ENCODE results near the gene PTGDR2.

Gene PTGDR2

GRCh38 chr11:60809249-60809648 is 46.5 kb downstream of the PTGDR2 start:
- DNase-seq: no peak

- DNase-seq: no peak
These were observed 52.3 kb downstream of the PTGDR2 start for GRCh38 chr11:60803273-60803936.

- DNase-seq: no peak
These were observed 54.6 kb downstream of the PTGDR2 start for GRCh38 chr11:60801194-60801593.

Measured in fibroblast of upper back skin (primary cell).